SJCRH30 (cell line): Measurements from ENCODE around the gene RGS7. TPM values are rescaled to one million over a fixed set of nuclear protein-coding genes. Genes with fewer than 3 reads are reported as not detected.

Source experiments
- DNase-seq, 2 experiments: peaks; one replicate each; pipeline ENCODE4 v3.0.0-alpha.2; 2015 to 2020
- H3K27ac ChIP-seq: fragments of 250-450 bp; sonication (Bioruptor Pico); 2 replicates; pipeline ENCODE4 v1.5.1; 2020; ENCODE audit warnings: mild to moderate bottlenecking, moderate library complexity
- H3K27me3 ChIP-seq: fragments of 250-450 bp; sonication (Bioruptor Pico); 2 replicates; pipeline ENCODE4 v1.5.1; 2020; ENCODE audit warnings: mild to moderate bottlenecking, moderate library complexity
- H3K36me3 ChIP-seq: fragments of 250-450 bp; sonication (Bioruptor Pico); 2 replicates; pipeline ENCODE4 v1.5.1; 2020; ENCODE audit warnings: mild to moderate bottlenecking, moderate library complexity
- H3K4me1 ChIP-seq: fragments of 250-450 bp; sonication (Bioruptor Pico); 2 replicates; pipeline ENCODE4 v1.5.1; 2020; ENCODE audit warnings: mild to moderate bottlenecking, moderate library complexity
- H3K4me3 ChIP-seq: fragments of 250-450 bp; sonication (Bioruptor Pico); 2 replicates; pipeline ENCODE4 v1.5.1; 2020; ENCODE audit warnings: mild to moderate bottlenecking, moderate library complexity
- H3K9me3 ChIP-seq: fragments of 250-450 bp; sonication (Bioruptor Pico); replicated peaks from 2 replicates; pipeline ENCODE4 v1.5.1; 2020; ENCODE audit warnings: mild to moderate bottlenecking, moderate library complexity
- total RNA-seq: library from RNA; depleted of rRNA; stranded (reverse); fragments of >200 nt; shearing (Covaris generic); gene quantifications from 2 replicates; pipeline ENCODE4 v1.2.3, GENCODE V29; 2014

The RGS7 gene
- total RNA-seq, 1 experiment from 2014 or later = 0.16 TPM

- Histone ChIP-seq H3K27ac (no peak overlapping the region), H3K4me3 (peak overlapping the region; percentile 59; the same call in 1 of the 2 replicates), H3K27me3 (0 out of 2 replicates have a peak, but pooled peaks cover 5% of the 10 kb centered on the region)
Measured at GRCh38 chr1:241356187-241356518, 852 bp downstream of the RGS7 start.

DNA sequence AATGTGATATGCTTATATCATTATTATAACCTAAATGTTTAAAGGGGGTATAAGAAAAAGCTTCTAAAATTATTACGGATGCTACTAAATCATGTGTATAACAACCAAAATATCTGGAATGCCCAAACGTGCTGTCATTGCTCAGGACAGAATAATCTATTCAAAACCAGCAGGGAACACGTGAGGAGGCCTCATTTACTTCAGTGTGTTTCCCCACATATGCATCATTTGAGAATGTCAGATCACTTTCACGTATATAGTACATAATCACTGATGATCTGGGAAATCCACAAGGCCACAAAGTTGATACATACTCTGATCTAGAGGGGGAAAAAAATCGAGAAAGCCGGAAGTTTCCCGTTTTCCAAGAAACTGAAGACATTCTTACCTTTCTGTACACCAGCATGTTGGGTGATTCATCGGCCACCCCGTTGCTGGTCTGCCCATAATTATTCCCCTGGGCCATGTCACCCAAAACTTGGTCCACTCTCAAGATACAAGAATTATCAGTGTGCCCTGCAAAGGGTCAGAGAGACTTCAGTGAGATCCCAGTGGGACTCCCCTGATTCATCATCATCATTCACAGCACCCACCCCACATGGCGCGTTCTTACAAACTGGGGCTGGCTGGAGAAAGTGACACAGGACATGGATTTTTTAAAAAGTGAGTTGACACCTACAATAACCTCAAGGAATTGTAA, 1.5 kb downstream of the RGS7 start:
- no peak for DNase-seq
- Histone ChIP-seq H3K4me3 (no peak overlapping the region), H3K27me3 (0 out of 2 replicates have a peak, but pooled peaks cover 5% of the 10 kb centered on the region), H3K4me1 (no peaks in the 10 kb centered on the region), H3K27ac (no peak overlapping the region), H3K36me3 (no peaks in the 10 kb centered on the region), H3K9me3 (no peaks in the 10 kb centered on the region)

More at GRCh38 chr1:241356187-241356518, 852 bp downstream of the RGS7 start:
- Histone ChIP-seq H3K9me3 (no peaks in the 10 kb centered on the region), H3K4me1 (no peaks in the 10 kb centered on the region), H3K36me3 (no peaks in the 10 kb centered on the region)
- no peak for DNase-seq

- Histone ChIP-seq H3K4me1 (no peaks in the 10 kb centered on the region), H3K36me3 (no peaks in the 10 kb centered on the region), H3K4me3 (no peak overlapping the region), H3K27me3 (no peaks in the 10 kb centered on the region), H3K27ac (no peak overlapping the region), H3K9me3 (no peaks in the 10 kb centered on the region)
- DNase-seq = no peak
Measured at GRCh38 chr1:241352401-241352800, 4.6 kb downstream of the RGS7 start.

- DNase-seq = no peak
- H3K4me3 ChIP-seq = no peak overlapping the region
- H3K9me3 ChIP-seq = no peaks in the 10 kb centered on the region
- no peaks in the 10 kb centered on the region for H3K4me1 ChIP-seq
- no peak overlapping the region for H3K27ac ChIP-seq
- H3K36me3 ChIP-seq = no peaks in the 10 kb centered on the region
- no peaks in the 10 kb centered on the region for H3K27me3 ChIP-seq
Measured at GRCh38 chr1:241351841-241352240, 5.2 kb downstream of the RGS7 start.

- Histone ChIP-seq H3K27me3 (no peaks in the 10 kb centered on the region), H3K36me3 (no peaks in the 10 kb centered on the region), H3K4me1 (no peaks in the 10 kb centered on the region), H3K9me3 (no peaks in the 10 kb centered on the region), H3K4me3 (no peak overlapping the region), H3K27ac (no peak overlapping the region)
- no peak for DNase-seq
Measured at GRCh38 chr1:241343956-241344355, 13.0 kb downstream of the RGS7 start.

- Histone ChIP-seq H3K4me1 (peaks cover 7% of the 10 kb centered on the region), H3K4me3 (no peak overlapping the region), H3K36me3 (no peaks in the 10 kb centered on the region), H3K27me3 (no peaks in the 10 kb centered on the region), H3K9me3 (no peaks in the 10 kb centered on the region), H3K27ac (no peak overlapping the region)
- DNase-seq = peak in 1 of 2 experiments; percentile 36
Measured at GRCh38 chr1:241336335-241336734, 20.7 kb downstream of the RGS7 start.

DNA sequence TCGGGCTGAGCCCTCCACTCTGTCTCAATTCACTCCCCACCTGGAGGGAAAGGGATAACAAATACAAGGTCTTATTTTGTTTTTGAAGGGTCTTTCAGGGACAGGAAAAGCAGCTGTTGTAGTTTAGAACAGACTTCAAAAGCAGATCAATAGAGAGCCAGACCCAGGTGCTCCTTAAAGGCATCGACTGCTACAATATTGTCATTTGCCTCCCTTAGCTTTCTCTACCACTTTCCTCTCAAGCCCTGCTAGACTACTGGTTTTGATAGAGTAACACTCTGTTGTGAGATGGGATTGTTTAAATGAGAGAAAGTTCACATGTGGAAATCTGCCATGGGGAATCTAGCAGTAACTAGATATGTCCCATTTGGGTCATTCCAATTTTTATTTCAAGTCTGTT, 24.0 kb downstream of the RGS7 start:
- Histone ChIP-seq H3K9me3 (no peaks in the 10 kb centered on the region), H3K4me3 (no peak overlapping the region), H3K4me1 (peaks cover 7% of the 10 kb centered on the region), H3K27ac (no peak overlapping the region), H3K36me3 (no peaks in the 10 kb centered on the region), H3K27me3 (no peaks in the 10 kb centered on the region)
- no peak for DNase-seq

GRCh38 chr1:241332037-241332409, 25.0 kb downstream of the RGS7 start:
- Histone ChIP-seq H3K4me1 (peaks cover 7% of the 10 kb centered on the region), H3K4me3 (no peak overlapping the region), H3K27me3 (no peaks in the 10 kb centered on the region), H3K36me3 (no peaks in the 10 kb centered on the region), H3K27ac (no peak overlapping the region), H3K9me3 (no peaks in the 10 kb centered on the region)
- DNase-seq = no peak

DNA sequence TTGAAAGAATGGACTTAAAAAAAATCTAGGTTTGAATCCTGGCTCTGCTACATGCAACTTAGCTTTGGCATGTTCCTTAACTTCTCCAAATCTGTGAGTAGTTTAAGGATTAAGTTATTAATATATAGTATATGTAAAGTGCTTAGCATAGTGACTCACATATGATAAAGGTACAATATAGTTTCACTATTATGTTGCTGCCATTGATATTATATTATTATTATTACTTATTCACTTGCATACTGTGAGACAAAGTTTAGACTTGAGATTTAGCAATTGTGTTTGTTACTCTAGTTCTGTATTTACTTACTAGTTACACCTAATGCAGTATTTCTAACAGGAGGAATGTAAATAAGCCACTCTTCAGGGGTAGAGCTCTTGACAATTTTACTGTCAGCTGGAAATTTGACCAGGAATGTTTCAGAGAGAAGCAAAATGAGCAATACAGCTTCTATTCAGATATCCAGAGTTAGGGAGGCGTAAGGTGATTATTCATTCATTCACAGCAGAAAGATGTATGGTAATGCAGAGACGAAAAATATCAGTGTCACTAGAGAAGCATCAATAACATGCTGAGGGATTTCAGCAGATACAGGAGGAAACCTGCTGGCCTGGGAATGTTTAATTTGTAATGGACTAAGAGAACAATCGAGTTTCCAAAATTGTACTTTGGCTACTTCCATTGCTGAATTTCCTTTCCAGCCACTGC, 25.5 kb downstream of the RGS7 start:
- Histone ChIP-seq H3K4me3 (no peak overlapping the region), H3K4me1 (peaks cover 3% of the 10 kb centered on the region), H3K36me3 (no peaks in the 10 kb centered on the region), H3K27ac (no peak overlapping the region), H3K9me3 (no peaks in the 10 kb centered on the region), H3K27me3 (no peaks in the 10 kb centered on the region)
- DNase-seq = no peak

GRCh38 chr1:241330619-241331327, 26.2 kb downstream of the RGS7 start:
- H3K4me1 ChIP-seq = no peaks in the 10 kb centered on the region
- no peak for DNase-seq
- H3K36me3 ChIP-seq = no peaks in the 10 kb centered on the region
- H3K4me3 ChIP-seq = no peak overlapping the region
- no peaks in the 10 kb centered on the region for H3K9me3 ChIP-seq
- no peak overlapping the region for H3K27ac ChIP-seq
- H3K27me3 ChIP-seq = no peaks in the 10 kb centered on the region

- Histone ChIP-seq H3K27ac (no peak overlapping the region), H3K27me3 (no peaks in the 10 kb centered on the region), H3K4me1 (no peaks in the 10 kb centered on the region), H3K36me3 (no peaks in the 10 kb centered on the region), H3K9me3 (no peaks in the 10 kb centered on the region), H3K4me3 (no peak overlapping the region)
- no peak for DNase-seq
Measured at GRCh38 chr1:241325456-241325855, 31.5 kb downstream of the RGS7 start.

DNA sequence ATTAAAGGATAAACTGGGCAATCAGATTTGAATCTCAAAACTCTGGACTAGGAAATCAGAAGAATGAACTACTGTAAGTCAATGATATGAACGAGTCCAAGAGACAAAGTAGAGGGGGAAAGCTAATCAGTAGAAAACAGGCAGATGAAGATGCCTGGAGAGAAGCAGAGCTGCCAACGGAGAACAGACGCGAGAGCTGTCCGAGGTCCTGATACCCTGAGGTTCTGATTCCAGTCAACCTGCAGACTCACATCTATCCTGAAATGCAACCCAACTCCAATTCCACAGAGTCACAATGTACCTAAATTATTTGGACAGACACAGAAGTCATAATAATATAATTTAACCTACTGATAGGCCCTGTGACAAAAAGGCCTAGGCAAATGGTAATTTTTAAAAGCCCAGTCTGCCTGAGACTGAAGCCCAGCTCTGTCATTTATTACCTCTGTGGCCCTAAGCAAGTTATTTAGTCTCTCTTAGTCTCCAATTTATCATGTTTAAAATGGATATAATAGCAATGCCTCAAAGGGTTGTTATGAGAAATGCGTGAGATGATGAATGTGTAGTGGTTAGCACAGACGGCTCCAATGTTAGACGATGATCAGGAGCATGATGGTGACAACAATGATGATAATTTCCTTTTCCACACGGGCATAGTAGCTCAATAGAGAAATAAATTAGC, 33.4 kb downstream of the RGS7 start:
- Histone ChIP-seq H3K4me3 (no peak overlapping the region), H3K27me3 (no peaks in the 10 kb centered on the region), H3K9me3 (no peaks in the 10 kb centered on the region), H3K4me1 (no peaks in the 10 kb centered on the region), H3K36me3 (no peaks in the 10 kb centered on the region), H3K27ac (no peak overlapping the region)
- DNase-seq = peak; percentile 44 to 62

DNA sequence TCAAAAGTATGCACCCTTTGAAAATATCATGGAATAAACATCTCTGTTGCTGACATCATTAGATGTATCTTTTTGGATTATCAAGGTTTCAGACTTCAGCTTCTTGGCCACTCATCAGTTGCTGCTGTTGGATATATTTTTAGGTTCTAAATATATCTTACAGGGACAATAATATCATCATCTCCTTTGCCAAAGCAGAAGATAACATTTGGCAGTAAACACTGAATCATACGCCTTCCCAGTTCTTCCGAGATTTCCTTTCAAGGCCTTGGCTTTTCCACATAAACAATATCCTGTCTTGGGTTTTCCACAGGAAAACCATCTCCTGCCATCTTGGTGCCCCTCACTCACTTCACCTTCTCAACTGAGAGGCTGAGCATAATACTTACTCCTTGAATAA, 39.3 kb downstream of the RGS7 start:
- Histone ChIP-seq H3K4me3 (no peak overlapping the region), H3K27me3 (no peaks in the 10 kb centered on the region), H3K4me1 (no peaks in the 10 kb centered on the region), H3K27ac (no peak overlapping the region), H3K36me3 (no peaks in the 10 kb centered on the region), H3K9me3 (no peaks in the 10 kb centered on the region)
- no peak for DNase-seq

GRCh38 chr1:241316372-241316771, 40.6 kb downstream of the RGS7 start:
- no peaks in the 10 kb centered on the region for H3K36me3 ChIP-seq
- H3K9me3 ChIP-seq = no peaks in the 10 kb centered on the region
- H3K27ac ChIP-seq = no peak overlapping the region
- no peak for DNase-seq
- no peaks in the 10 kb centered on the region for H3K27me3 ChIP-seq
- no peak overlapping the region for H3K4me3 ChIP-seq
- H3K4me1 ChIP-seq = no peaks in the 10 kb centered on the region
